IPS-15b (cell line): ENCODE data around the gene BTF3L4.
"Not testable (repeated sequence)": the region's sequence is repeated elsewhere in the genome, so short reads cannot be mapped to it uniquely, and the experiment has no call there.

Source experiments
- H3K27me3 ChIP-seq: one replicate; pipeline ENCODE4 v1.6.1; 2013; ENCODE audit warnings: low read length; ENCODE audit not compliant: control insufficient read depth, insufficient read depth
- H3K36me3 ChIP-seq: one replicate; pipeline ENCODE4 v1.6.1; 2013; ENCODE audit warnings: low read length; ENCODE audit not compliant: control insufficient read depth, insufficient read depth
- H3K4me1 ChIP-seq: one replicate; pipeline ENCODE4 v1.6.1; 2013; ENCODE audit warnings: mild to moderate bottlenecking, low read length; ENCODE audit not compliant: control insufficient read depth, insufficient read depth
- H3K4me3 ChIP-seq: one replicate; pipeline ENCODE4 v1.5.1; 2013; ENCODE audit warnings: low read depth, low read length
- H3K9ac ChIP-seq: one replicate; pipeline ENCODE4 v1.6.1; 2013; ENCODE audit warnings: low read depth, mild to moderate bottlenecking, low read length
- H3K9me3 ChIP-seq: one replicate; pipeline ENCODE4 v1.6.1; 2013; ENCODE audit warnings: mild to moderate bottlenecking, low read length; ENCODE audit not compliant: control insufficient read depth, insufficient read depth

The BTF3L4 gene

DNA sequence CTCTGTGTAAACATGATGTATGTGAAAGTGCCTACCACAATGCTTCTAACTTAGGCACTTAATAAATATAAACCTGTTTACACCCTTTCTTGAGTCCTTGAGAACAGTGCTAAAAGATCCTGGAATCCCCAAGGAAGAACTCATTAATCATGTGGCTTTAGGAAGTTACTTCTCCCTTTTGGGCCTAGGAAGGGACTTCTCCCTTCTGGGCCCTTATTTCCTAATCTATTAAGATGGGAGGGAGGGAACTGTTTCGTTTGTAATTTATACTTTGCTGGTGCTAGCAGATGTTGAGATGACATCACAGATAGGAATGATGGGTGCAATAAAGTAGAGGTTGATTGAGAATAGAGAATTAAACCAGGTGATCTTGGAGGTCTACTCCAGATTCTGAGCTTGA lies 1.2 kb downstream of the BTF3L4 start:
- Histone ChIP-seq H3K4me3 (peak overlapping the region; percentile 94), H3K27me3 (no peaks in the 10 kb centered on the region), H3K9ac (peak overlapping the region; percentile 85), H3K36me3 (peaks cover 8% of the 10 kb centered on the region), H3K9me3 (no peaks in the 10 kb centered on the region), H3K4me1 (peaks cover 13% of the 10 kb centered on the region)

DNA sequence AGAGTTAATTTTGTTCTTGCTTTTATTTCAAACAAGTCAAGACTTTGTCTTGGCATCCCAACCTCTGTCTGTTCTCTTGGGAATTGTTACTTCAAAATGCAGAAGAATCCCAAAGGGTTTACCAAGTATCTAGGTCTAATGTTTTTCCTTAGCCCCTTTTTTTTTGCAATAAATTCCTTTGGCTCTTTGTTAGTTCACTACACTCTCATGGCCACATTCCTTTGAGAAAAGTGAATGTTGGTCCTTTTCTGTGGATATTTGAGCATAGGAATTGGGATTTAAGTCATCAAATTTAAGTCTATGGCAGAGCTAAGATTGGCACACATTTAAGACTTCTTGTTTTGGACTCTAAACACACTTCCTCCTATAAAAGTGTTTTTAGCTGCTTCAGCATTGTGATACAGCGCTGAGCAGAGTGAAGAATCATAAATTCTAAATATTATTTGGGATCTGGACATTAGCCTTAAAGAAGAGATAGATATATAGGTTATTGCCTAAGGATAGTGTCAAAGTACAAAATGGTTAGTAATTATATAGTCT lies 1.9 kb downstream of the BTF3L4 start:
- H3K4me3 ChIP-seq: peak overlapping the region; percentile 94
- H3K9me3 ChIP-seq: no peaks in the 10 kb centered on the region
- peaks cover 13% of the 10 kb centered on the region for H3K36me3 ChIP-seq
- peaks cover 13% of the 10 kb centered on the region for H3K4me1 ChIP-seq
- H3K27me3 ChIP-seq: no peaks in the 10 kb centered on the region
- peak overlapping the region; percentile 47 for H3K9ac ChIP-seq

DNA sequence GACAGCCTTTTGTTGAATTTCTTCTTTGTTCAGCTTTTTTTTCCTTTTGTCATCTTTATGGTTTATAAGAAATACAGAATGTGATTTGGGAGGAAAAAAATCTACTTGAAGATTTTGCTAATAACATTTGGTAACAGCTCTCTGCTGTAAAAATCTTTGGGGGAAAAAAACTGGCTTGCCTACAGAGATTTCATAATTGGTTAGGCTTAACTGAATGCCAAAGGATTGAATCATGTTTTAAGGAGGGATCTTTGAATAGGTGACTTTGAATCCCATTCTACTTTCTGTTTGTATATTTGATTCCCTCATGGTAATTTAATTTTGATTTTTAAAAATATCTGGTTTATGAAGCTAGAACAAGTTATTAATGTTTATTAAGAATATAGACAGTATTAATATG lies 3.2 kb downstream of the BTF3L4 start:
- Histone ChIP-seq H3K36me3 (peaks cover 13% of the 10 kb centered on the region), H3K9me3 (no peaks in the 10 kb centered on the region), H3K4me3 (no peak overlapping the region), H3K27me3 (no peaks in the 10 kb centered on the region), H3K9ac (no peak overlapping the region), H3K4me1 (peaks cover 8% of the 10 kb centered on the region)

DNA sequence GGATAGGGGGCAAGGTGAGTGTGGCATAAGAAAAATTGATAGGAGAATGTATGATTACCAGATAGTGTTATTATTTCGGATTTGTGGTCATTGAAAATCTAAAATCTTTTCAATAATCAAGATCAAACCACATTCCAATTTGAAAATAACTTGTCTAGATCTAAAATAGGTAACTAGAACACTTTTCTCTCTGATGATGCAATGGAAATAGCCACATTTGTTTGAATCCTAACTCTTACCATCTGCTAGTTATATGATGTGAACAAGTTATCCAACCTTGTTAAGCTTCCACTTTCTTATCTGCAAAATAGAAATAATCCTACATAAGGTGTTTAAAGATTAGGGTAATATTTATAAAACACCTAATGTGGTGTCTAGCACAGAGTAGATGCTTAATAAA lies 3.8 kb downstream of the BTF3L4 start:
- Histone ChIP-seq H3K4me3 (no peak overlapping the region), H3K9ac (no peak overlapping the region), H3K4me1 (peaks cover 8% of the 10 kb centered on the region), H3K27me3 (no peaks in the 10 kb centered on the region), H3K36me3 (peaks cover 16% of the 10 kb centered on the region), H3K9me3 (no peaks in the 10 kb centered on the region)

DNA sequence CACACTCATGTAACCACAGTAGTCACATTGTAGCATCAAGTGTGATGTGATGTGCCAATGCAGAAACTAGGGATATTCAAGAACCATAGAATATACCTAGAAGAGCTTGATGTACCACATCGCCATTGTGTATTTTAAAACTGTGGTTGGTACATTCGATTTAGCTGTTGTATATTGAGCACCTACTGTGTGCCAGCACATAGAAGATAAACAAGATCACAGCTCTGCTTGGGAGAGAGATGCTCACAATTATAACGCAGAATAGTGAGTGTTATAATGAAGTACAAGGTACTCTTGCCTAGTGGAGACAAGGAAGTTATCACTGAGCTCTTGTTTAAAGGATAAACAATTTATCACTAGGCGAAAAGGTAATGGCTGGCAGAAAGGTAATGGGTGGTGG lies 4.7 kb downstream of the BTF3L4 start:
- Histone ChIP-seq H3K27me3 (no peaks in the 10 kb centered on the region), H3K4me3 (no peak overlapping the region), H3K9me3 (no peaks in the 10 kb centered on the region), H3K4me1 (peaks cover 8% of the 10 kb centered on the region), H3K36me3 (peaks cover 21% of the 10 kb centered on the region), H3K9ac (no peak overlapping the region)

DNA sequence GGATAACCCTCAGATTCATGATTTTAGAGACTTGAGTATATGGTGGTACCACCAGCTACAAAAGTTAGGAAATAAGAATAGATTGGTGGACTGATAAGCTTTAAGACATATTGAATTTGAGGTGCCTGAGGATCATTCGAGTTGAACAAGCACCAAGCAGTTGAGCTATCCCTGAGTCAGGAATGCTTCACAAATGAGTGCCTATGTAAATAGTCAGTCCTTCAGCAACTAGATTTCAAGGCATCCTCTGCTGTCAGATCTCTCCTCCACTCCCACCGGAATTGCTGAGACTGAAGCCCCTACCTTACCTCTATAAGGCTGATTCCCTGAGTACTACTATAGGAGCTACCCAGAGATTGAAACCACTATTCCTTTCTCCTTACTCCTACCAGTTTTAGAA lies 7.1 kb downstream of the BTF3L4 start:
- H3K27me3 ChIP-seq: no peaks in the 10 kb centered on the region
- H3K4me1 ChIP-seq: peaks cover 2% of the 10 kb centered on the region
- H3K36me3 ChIP-seq: peaks cover 21% of the 10 kb centered on the region
- H3K4me3 ChIP-seq: no peak overlapping the region
- no peaks in the 10 kb centered on the region for H3K9me3 ChIP-seq
- no peak overlapping the region for H3K9ac ChIP-seq

DNA sequence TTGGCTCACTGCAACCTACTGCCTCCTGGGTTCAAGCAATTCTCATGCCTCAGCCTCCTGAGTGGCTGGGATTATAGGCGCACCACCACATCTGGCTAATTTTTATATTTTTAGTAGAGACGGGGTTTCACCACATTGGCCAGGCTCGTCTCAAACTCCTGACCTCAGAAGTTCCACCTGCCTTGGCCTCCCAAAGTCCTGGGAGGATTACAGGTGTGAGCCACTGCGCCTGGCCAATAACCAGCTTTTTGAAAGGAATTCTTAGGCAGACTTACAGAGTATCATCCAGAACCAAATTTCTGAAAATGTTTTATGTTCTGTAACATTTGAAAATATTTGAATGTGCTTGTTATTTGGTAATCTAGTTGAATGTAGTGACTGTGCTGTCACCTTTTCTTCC lies 14.6 kb downstream of the BTF3L4 start:
- Histone ChIP-seq H3K4me3 (no peak overlapping the region), H3K9ac (no peak overlapping the region), H3K27me3 (no peaks in the 10 kb centered on the region), H3K9me3 (no peaks in the 10 kb centered on the region), H3K4me1 (no peaks in the 10 kb centered on the region), H3K36me3 (peaks cover 1% of the 10 kb centered on the region)

DNA sequence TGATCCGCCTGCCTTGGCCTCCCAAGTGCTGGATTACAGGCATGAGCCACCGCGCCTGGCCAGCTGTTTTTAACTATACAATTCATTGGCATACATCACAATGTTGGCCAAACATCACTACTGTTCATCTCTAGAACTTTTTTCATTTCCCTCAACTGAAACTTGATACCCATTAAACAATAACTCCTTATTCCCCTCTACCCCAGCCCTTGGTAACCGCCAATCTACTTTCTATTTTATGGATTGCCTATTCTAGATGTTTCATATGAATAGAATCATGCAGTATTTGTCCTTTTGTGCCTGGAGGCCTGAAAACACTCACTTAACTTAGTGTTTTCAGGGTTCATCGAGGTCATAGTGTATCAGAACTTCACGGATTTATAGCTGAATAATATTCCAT lies 16.2 kb downstream of the BTF3L4 start:
- peaks cover 2% of the 10 kb centered on the region for H3K36me3 ChIP-seq
- no peak overlapping the region for H3K4me3 ChIP-seq
- no peaks in the 10 kb centered on the region for H3K27me3 ChIP-seq
- no peak overlapping the region for H3K9ac ChIP-seq
- no peaks in the 10 kb centered on the region for H3K4me1 ChIP-seq
- H3K9me3 ChIP-seq: no peaks in the 10 kb centered on the region

DNA sequence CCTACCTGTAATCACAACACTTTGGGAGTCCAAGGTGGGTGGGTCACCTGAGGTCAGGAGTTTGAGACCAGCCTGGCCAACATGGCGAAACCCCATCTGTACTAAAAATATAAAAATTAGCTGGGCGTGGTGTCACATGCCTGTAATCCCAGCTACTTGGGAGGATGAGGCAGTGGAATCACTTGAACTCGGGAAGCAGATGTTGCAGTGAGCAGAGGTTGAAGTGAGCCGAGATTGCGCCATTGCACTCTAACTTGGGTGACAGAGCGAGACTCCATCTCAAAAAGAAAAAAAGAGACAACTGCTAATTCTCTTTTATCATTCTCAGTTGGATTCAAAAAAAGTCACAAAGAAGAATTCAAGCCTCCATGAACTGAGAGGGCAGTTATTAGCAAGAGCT lies 21.2 kb downstream of the BTF3L4 start:
- H3K9me3 ChIP-seq, H3K9ac ChIP-seq, H3K36me3 ChIP-seq, H3K27me3 ChIP-seq, H3K4me1 ChIP-seq, H3K4me3 ChIP-seq: not testable (repeated sequence)

DNA sequence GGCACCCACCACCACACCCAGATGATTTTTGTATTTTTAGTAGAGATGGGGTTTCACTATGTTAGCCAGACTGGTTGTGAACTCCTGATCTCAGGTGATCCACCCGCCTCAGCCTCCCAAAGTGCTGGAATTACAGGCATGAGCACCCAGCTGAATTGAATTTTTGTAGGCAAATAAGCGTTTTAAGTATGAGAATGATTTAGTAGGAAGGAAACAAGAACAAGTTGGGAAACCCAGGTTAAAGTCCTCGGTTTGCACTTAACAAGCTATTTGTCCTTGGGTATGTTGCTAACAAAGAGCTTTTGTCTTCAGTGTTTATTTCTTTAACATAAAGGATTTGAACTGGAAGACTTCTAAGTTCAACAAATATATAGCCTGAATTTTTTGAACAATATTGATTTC lies 23.9 kb downstream of the BTF3L4 start:
- Histone ChIP-seq H3K27me3 (no peaks in the 10 kb centered on the region), H3K9me3 (no peaks in the 10 kb centered on the region), H3K9ac (no peak overlapping the region), H3K36me3 (peaks cover 2% of the 10 kb centered on the region), H3K4me3 (no peak overlapping the region), H3K4me1 (no peaks in the 10 kb centered on the region)

DNA sequence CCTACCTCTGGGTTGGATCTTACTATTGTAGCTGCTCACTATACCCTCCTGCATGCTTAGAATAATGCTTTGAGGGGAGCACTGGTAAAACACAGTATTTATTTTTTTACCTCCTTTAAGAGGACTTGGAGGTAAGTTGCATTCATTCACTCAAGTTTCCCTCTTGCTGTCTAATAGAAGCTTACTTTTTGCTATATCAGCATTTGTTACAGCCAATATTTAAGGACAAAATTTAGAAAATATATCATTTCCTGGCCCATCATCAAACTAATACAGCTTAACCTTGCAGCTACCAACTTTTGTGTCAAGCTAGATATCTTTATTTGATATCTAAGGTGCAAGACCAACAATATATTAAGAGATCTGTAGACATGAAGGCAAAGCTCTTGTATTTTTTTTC lies 31.8 kb downstream of the BTF3L4 start:
- H3K27me3 ChIP-seq, H3K4me3 ChIP-seq, H3K36me3 ChIP-seq, H3K9me3 ChIP-seq, H3K4me1 ChIP-seq, H3K9ac ChIP-seq: not testable (repeated sequence)

DNA sequence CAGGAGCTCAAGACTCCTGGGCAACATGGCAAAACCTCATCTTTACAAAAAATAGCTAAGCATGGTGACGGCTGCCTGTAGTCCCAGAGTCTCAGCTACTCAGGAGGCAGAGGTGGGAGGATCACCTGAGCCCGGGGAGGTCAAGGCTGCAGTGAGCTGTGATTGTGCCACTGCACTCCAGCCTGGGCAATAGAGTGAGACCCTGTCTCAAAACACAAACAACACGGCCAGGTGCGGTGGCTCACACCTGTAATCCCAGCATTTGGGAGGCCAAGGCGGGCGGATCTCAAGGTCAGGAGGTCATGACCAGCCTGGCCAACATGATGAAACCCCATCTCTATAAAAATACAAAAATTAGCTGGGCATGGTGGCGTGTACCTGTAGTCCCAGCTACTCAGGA lies 38.2 kb downstream of the BTF3L4 start:
- not testable (repeated sequence) for H3K9ac ChIP-seq, H3K4me1 ChIP-seq, H3K27me3 ChIP-seq, H3K4me3 ChIP-seq, H3K36me3 ChIP-seq, H3K9me3 ChIP-seq

DNA sequence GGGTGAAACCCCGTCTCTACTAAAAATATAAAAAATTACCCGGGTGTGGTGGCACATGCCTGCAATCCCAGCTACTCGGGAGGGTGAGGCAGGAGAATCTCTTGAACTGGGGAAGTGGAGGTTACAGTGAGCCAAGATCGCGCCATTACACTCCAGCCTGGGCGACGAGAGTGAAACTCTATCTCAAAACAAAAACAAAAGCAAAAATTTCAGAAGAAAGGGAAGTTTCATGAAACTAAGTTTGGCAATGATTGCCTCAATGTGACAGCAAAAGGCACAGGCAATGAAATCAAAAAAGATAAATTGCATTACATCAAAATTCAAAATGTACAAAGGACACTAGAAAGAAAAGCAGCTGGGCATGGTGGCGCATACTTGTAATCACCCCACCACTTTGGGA lies 40.1 kb downstream of the BTF3L4 start:
- Histone ChIP-seq H3K27me3 (no peaks in the 10 kb centered on the region), H3K9ac (no peak overlapping the region), H3K36me3 (no peaks in the 10 kb centered on the region), H3K9me3 (no peaks in the 10 kb centered on the region), H3K4me1 (no peaks in the 10 kb centered on the region), H3K4me3 (no peak overlapping the region)
